ENCODE measurements around the gene GRM3. TPM values are rescaled to one million over a fixed set of nuclear protein-coding genes. Genes with fewer than 3 reads are reported as not detected.

GRM3 gene
- total RNA-seq, 4 donors from 2014 or later = not detected

- Histone ChIP-seq H3K9me3 (no peaks in the 10 kb centered on the region), H3K27ac (no peak overlapping the region), H3K36me3 (no peaks in the 10 kb centered on the region), H3K4me1 (no peaks in the 10 kb centered on the region), H3K4me3 (no peak overlapping the region), H3K27me3 (no peaks in the 10 kb centered on the region)
- 81 to 87% methylated on average over 5 of the region's 5 CpGs for WGBS, 2 donors
- TF ChIP-seq CTCF (IDR thresholded peaks at IDR 0.05) (no peak), POLR2A (IDR thresholded peaks at IDR 0.05) (no peak)
- DNase-seq = no peak
- intact Hi-C loops (cut with DNase I) = no loop called here
Observed at GRCh38 chr7:86664991-86665390, 21.3 kb downstream of the GRM3 start.

GRCh38 chr7:86665669-86666068 is 22.0 kb downstream of the GRM3 start:
- Histone ChIP-seq H3K27ac (no peak overlapping the region), H3K4me3 (no peak overlapping the region), H3K36me3 (no peaks in the 10 kb centered on the region), H3K4me1 (no peaks in the 10 kb centered on the region), H3K27me3 (no peaks in the 10 kb centered on the region), H3K9me3 (no peaks in the 10 kb centered on the region)
- 15 to 23% methylated on average over 2 of the region's 2 CpGs for WGBS, 2 donors
- TF ChIP-seq CTCF (IDR thresholded peaks at IDR 0.05) (no peak), POLR2A (IDR thresholded peaks at IDR 0.05) (no peak)
- intact Hi-C loops (cut with DNase I) = no loop called here
- no peak for DNase-seq

GRCh38 chr7:86667732-86668131 is 24.0 kb downstream of the GRM3 start:
- H3K27ac ChIP-seq = no peak overlapping the region
- H3K36me3 ChIP-seq = no peaks in the 10 kb centered on the region
- DNase-seq = no peak

GRCh38 chr7:86668315-86668714 is 24.6 kb downstream of the GRM3 start:
- H3K27ac ChIP-seq = no peak overlapping the region
- intact Hi-C loops (cut with DNase I) = no loop called here
- H3K4me3 ChIP-seq = no peak overlapping the region
- H3K27me3 ChIP-seq = no peaks in the 10 kb centered on the region
- WGBS, 2 donors = 30 to 32% methylated on average over 3 of the region's 3 CpGs
- H3K4me1 ChIP-seq = no peaks in the 10 kb centered on the region
- no peaks in the 10 kb centered on the region for H3K9me3 ChIP-seq
- no peaks in the 10 kb centered on the region for H3K36me3 ChIP-seq
- DNase-seq = no peak
- TF ChIP-seq CTCF (IDR thresholded peaks at IDR 0.05) (no peak), POLR2A (IDR thresholded peaks at IDR 0.05) (no peak)

More at GRCh38 chr7:86667732-86668131, 24.0 kb downstream of the GRM3 start:
- no peaks in the 10 kb centered on the region for H3K27me3 ChIP-seq
- intact Hi-C loops (cut with DNase I) = no loop called here
- 30 to 32% methylated on average over 4 of the region's 4 CpGs for WGBS, 2 donors
- H3K4me1 ChIP-seq = no peaks in the 10 kb centered on the region
- no peaks in the 10 kb centered on the region for H3K9me3 ChIP-seq
- H3K4me3 ChIP-seq = no peak overlapping the region
- TF ChIP-seq CTCF (IDR thresholded peaks at IDR 0.05) (no peak), POLR2A (IDR thresholded peaks at IDR 0.05) (no peak)

GRCh38 chr7:86687831-86688230 is 44.1 kb downstream of the GRM3 start:
- no peaks in the 10 kb centered on the region for H3K9me3 ChIP-seq
- no peaks in the 10 kb centered on the region for H3K36me3 ChIP-seq
- no peak for DNase-seq
- no peaks in the 10 kb centered on the region for H3K4me1 ChIP-seq
- intact Hi-C loops (cut with DNase I) = no loop called here
- WGBS, 2 donors = 60 to 67% methylated on average over 1 of the region's 1 CpG
- TF ChIP-seq POLR2A (IDR thresholded peaks at IDR 0.05) (no peak), CTCF (IDR thresholded peaks at IDR 0.05) (no peak)
- no peak overlapping the region for H3K4me3 ChIP-seq
- no peaks in the 10 kb centered on the region for H3K27me3 ChIP-seq
- H3K27ac ChIP-seq = no peak overlapping the region
